Astrocyte (in vitro differentiated cells and primary cell): ENCODE results near the gene KRT77. TPM values are rescaled to one million over a fixed set of nuclear protein-coding genes. Genes with fewer than 3 reads are reported as not detected.

ENCODE experiments used
- DNase-seq: peaks from one replicate; pipeline ENCODE4 v3.0.0-alpha.2; 2010; ENCODE audit warnings: low read depth
- FAIRE-seq: peaks from 2 replicates; lab custom pipeline; 2011; peaks lifted over from hg19 to GRCh38; lab: Jason Lieb, UNC
- H2AFZ ChIP-seq: 2 replicates; pipeline ENCODE4 v1.6.0; 2012; ENCODE audit warnings: low read depth, low read length, inconsistent platforms
- H3K27ac ChIP-seq: 2 replicates; pipeline ENCODE4 v1.5.1; 2011; ENCODE audit warnings: low read depth, low read length, inconsistent platforms
- H3K27me3 ChIP-seq: 2 replicates; pipeline ENCODE4 v1.6.0; 2011; ENCODE audit warnings: low read length, inconsistent platforms; ENCODE audit not compliant: insufficient read depth
- H3K36me3 ChIP-seq: 2 replicates; pipeline ENCODE4 v1.5.1; 2011; ENCODE audit warnings: low read length, inconsistent platforms; ENCODE audit not compliant: insufficient read depth
- H3K4me1 ChIP-seq: 2 replicates; pipeline ENCODE4 v1.5.1; 2011; ENCODE audit warnings: low read length, inconsistent platforms; ENCODE audit not compliant: insufficient read depth
- H3K4me2 ChIP-seq: 2 replicates; pipeline ENCODE4 v1.6.0; 2012; ENCODE audit warnings: low read length, inconsistent platforms
- H3K4me3 ChIP-seq: 2 replicates; pipeline ENCODE4 v1.5.1; 2011; ENCODE audit warnings: low read depth, mild to moderate bottlenecking, low read length, inconsistent platforms; ENCODE audit not compliant: insufficient read depth
- H3K79me2 ChIP-seq: 2 replicates; pipeline ENCODE4 v1.6.0; 2012; ENCODE audit warnings: mild to moderate bottlenecking, low read length, inconsistent platforms; ENCODE audit not compliant: insufficient read depth
- H3K9ac ChIP-seq: 2 replicates; pipeline ENCODE4 v1.6.0; 2012; ENCODE audit warnings: mild to moderate bottlenecking, low read length, inconsistent platforms
- H3K9me3 ChIP-seq: 2 replicates; pipeline ENCODE4 v1.5.1; 2012; ENCODE audit warnings: low read depth, mild to moderate bottlenecking, low read length, inconsistent platforms; ENCODE audit not compliant: insufficient read depth
- H4K20me1 ChIP-seq: 2 replicates; pipeline ENCODE4 v1.6.0; 2012; ENCODE audit warnings: low read length, inconsistent platforms; ENCODE audit not compliant: insufficient read depth
- H3K27ac Mint-ChIP-seq: one replicate; pipeline ENCODE4 v1.8.0; 2021; ENCODE audit warnings: mild to moderate bottlenecking, mixed read lengths; ENCODE audit not compliant: unreplicated experiment
- H3K27me3 Mint-ChIP-seq: one replicate; pipeline ENCODE4 v1.8.0; 2021; ENCODE audit warnings: low read depth, mixed read lengths; ENCODE audit not compliant: unreplicated experiment
- H3K36me3 Mint-ChIP-seq: one replicate; pipeline ENCODE4 v1.8.0; 2021; ENCODE audit warnings: low read depth, mixed read lengths; ENCODE audit not compliant: unreplicated experiment
- H3K4me1 Mint-ChIP-seq: one replicate; pipeline ENCODE4 v1.8.0; 2021; ENCODE audit warnings: low read depth, mixed read lengths; ENCODE audit not compliant: unreplicated experiment
- H3K4me3 Mint-ChIP-seq: one replicate; pipeline ENCODE4 v1.8.0; 2021; ENCODE audit warnings: mild to moderate bottlenecking, moderate library complexity, mixed read lengths; ENCODE audit not compliant: unreplicated experiment
- H3K9me3 Mint-ChIP-seq: one replicate; pipeline ENCODE4 v1.8.0; 2021; ENCODE audit warnings: mild to moderate bottlenecking, mixed read lengths; ENCODE audit not compliant: unreplicated experiment
- EZH2 ChIP-seq: IDR thresholded peaks from 2 replicates; pipeline ENCODE4 v1.6.1; 2012; ENCODE audit warnings: mild to moderate bottlenecking, low read length, inconsistent platforms; ENCODE audit not compliant: insufficient read depth
- total RNA-seq: library from RNA; stranded (reverse); gene quantifications from 2 replicates; pipeline ENCODE4 v1.2.1, GENCODE V29; 2021
- TF ChIP-seq, protein P1 (sequence below): IDR thresholded peaks from 2 replicates; pipeline ENCODE4 v1.5.1; 2011; ENCODE audit warnings: low read depth, mild to moderate bottlenecking, inconsistent platforms, low read length, moderate library complexity; ENCODE audit not compliant: insufficient read depth

The KRT77 gene
- total RNA-seq, 1 donor from 2014 or later, result not detected

DNA sequence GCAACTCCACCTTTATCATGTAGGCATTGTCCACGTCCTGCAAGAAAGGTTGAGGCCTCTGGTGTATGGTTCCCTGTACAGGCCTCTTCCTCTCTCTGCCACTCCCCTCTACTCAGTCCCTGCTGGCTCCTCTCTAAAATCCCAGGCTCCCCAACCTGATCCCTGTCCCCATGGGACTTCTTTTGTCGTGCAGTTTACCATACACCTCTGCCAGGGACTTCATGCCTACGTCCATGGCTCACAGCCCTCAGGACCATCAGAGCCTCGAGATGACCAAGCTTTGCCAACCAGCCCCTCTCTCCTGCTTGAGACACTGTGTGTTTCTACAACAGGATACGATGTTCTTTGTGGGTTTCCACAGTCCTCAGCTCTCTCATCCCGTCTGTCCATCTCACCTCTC, 54.3 kb downstream of the KRT77 start:
- Mint-ChIP-seq H3K4me1 (no peaks in the 10 kb centered on the region), H3K36me3 (no peaks in the 10 kb centered on the region), H3K4me3 (no peak overlapping the region), H3K9me3 (no peaks in the 10 kb centered on the region), H3K27me3 (peaks cover 64% of the 10 kb centered on the region), H3K27ac (peak overlapping the region; percentile 27)
- H3K4me1 ChIP-seq, result no peaks in the 10 kb centered on the region
- H3K9me3 ChIP-seq, result no peaks in the 10 kb centered on the region
- H3K9ac ChIP-seq, result no peak overlapping the region
- H3K27me3 ChIP-seq, result peaks cover 11% of the 10 kb centered on the region
- no peak overlapping the region for H3K4me3 ChIP-seq
- no peak for FAIRE-seq
- DNase-seq, result no peak
- H2AFZ ChIP-seq, result no peak overlapping the region
- H3K79me2 ChIP-seq, result no peaks in the 10 kb centered on the region
- no peak overlapping the region for H3K27ac ChIP-seq
- H4K20me1 ChIP-seq, result no peaks in the 10 kb centered on the region
- TF ChIP-seq EZH2, result no peak
- TF ChIP-seq, protein P1, sequence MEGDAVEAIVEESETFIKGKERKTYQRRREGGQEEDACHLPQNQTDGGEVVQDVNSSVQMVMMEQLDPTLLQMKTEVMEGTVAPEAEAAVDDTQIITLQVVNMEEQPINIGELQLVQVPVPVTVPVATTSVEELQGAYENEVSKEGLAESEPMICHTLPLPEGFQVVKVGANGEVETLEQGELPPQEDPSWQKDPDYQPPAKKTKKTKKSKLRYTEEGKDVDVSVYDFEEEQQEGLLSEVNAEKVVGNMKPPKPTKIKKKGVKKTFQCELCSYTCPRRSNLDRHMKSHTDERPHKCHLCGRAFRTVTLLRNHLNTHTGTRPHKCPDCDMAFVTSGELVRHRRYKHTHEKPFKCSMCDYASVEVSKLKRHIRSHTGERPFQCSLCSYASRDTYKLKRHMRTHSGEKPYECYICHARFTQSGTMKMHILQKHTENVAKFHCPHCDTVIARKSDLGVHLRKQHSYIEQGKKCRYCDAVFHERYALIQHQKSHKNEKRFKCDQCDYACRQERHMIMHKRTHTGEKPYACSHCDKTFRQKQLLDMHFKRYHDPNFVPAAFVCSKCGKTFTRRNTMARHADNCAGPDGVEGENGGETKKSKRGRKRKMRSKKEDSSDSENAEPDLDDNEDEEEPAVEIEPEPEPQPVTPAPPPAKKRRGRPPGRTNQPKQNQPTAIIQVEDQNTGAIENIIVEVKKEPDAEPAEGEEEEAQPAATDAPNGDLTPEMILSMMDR, result no peak
- H3K36me3 ChIP-seq, result no peaks in the 10 kb centered on the region
- no peak overlapping the region for H3K4me2 ChIP-seq

DNA sequence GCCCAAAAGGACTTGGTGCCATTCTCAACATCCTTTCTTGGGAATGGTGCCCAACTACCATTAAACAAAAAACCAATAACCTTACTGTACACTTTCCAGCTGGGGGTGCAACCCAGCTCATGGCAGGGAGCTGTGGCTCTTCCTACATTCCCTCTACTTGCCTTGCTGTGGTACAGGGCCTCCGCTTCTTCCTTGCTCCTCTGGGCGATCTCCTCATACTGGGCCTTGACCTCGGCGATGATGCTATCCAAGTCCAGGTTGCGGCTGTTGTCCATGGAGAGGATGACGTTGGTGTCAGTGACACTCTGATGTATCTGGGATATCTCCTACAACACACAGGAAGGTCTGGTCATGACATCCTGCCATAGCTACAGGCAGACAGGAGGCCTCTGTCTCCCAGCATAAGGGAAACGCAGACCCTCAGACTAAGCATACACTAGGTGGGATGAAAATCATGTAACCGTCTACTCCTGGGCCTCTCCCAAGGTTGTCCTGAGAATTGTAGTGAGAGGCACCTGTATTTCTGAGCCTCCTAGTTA, 55.2 kb downstream of the KRT77 start:
- Histone ChIP-seq H2AFZ (no peak overlapping the region), H3K4me3 (no peak overlapping the region), H3K36me3 (no peaks in the 10 kb centered on the region), H3K9ac (no peak overlapping the region), H4K20me1 (no peaks in the 10 kb centered on the region), H3K4me1 (no peaks in the 10 kb centered on the region), H3K79me2 (no peaks in the 10 kb centered on the region), H3K9me3 (no peaks in the 10 kb centered on the region), H3K27ac (no peak overlapping the region), H3K27me3 (peaks cover 12% of the 10 kb centered on the region), H3K4me2 (no peak overlapping the region)
- Mint-ChIP-seq H3K36me3 (no peaks in the 10 kb centered on the region), H3K9me3 (no peaks in the 10 kb centered on the region), H3K27me3 (peaks cover 65% of the 10 kb centered on the region), H3K4me3 (no peak overlapping the region), H3K4me1 (no peaks in the 10 kb centered on the region), H3K27ac (no peak overlapping the region)
- FAIRE-seq (no peak), DNase-seq (no peak)
- TF ChIP-seq EZH2, result no peak
- TF ChIP-seq, protein P1, result no peak

DNA sequence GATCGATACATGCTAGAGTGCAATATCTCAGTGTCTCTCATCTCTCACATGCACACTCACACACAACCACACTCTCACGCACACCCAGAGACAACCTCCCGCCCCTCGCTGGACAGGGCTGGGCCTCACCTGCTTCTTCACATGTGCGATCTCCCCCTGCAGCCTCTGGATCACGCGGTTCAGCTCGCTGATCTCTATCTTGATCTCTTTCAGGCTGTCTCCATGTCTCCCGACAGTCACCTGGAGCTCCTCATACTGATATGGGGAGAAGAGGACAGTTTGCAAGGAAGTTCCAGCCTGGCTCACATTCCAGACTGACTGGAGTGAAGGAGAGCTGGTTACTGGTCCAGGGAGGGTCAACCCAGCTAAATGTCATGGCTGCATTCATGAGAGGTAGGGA, 55.7 kb downstream of the KRT77 start:
- no peaks in the 10 kb centered on the region for H3K36me3 ChIP-seq
- H3K9ac ChIP-seq, result no peak overlapping the region
- peaks cover 12% of the 10 kb centered on the region for H3K27me3 ChIP-seq
- no peak overlapping the region for H3K4me2 ChIP-seq
- Mint-ChIP-seq H3K36me3 (no peaks in the 10 kb centered on the region), H3K4me3 (no peak overlapping the region), H3K4me1 (no peaks in the 10 kb centered on the region), H3K9me3 (no peaks in the 10 kb centered on the region), H3K27me3 (peaks cover 69% of the 10 kb centered on the region), H3K27ac (no peak overlapping the region)
- FAIRE-seq, result no peak
- no peaks in the 10 kb centered on the region for H4K20me1 ChIP-seq
- no peak for DNase-seq
- no peaks in the 10 kb centered on the region for H3K79me2 ChIP-seq
- no peak overlapping the region for H3K4me3 ChIP-seq
- no peaks in the 10 kb centered on the region for H3K9me3 ChIP-seq
- no peaks in the 10 kb centered on the region for H3K4me1 ChIP-seq
- H3K27ac ChIP-seq, result no peak overlapping the region
- no peak overlapping the region for H2AFZ ChIP-seq
- TF ChIP-seq, protein P1, result no peak
- TF ChIP-seq EZH2, result no peak
